NCI-H1105 treated with DMSO at 0.1 percent for 48 hours (cell line): ENCODE measurements around the gene TMED4.
A peak's percentile ranks its signal among the peaks of the same experiment; 100 is the strongest.

ENCODE experiments used
- DNase-seq: peaks from one replicate; lab custom pipeline; 2025; lab: John Stamatoyannopoulos, UW

Gene TMED4

DNA sequence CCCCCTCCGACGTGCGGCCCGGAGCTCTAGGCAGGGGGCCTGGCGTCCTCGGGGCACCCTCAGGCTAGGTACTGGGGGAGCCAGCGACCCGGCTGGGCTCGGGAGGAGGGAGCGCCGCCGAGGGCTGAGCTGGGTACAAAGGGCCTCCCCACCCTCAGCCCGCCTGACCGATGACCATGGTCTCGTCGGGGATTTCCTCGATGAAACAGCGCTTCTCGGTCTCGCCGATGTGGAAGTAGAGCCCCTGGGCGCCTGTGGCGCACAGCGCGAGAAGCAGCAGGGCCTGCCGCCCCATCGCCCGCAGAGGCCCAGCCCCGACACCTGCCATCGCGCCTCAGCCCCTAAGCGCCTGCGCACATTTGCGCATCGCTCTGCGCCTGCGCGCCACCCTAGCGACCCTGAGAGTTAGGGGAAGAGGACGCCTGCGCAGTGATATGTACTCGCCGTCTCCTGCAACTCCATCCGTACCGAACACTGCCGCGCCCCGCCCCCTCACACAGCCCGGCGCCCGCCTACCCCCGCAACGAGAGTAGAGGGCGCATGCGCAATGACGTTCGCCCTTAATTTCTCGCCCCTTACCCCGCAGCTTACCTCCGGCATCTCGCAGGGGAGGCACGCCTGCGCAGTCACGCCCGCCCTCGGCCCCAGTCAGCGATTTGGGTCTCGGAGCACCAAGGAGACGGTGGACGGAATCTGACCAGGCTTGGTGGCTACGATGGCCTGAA lies at the start of gene TMED4:
TMED4 (minus strand) TSS at position 353 of the 725 bp plus-strand sequence; CDS start at position 328, 25 bp downstream.
- peak; percentile 99 for DNase-seq

DNA sequence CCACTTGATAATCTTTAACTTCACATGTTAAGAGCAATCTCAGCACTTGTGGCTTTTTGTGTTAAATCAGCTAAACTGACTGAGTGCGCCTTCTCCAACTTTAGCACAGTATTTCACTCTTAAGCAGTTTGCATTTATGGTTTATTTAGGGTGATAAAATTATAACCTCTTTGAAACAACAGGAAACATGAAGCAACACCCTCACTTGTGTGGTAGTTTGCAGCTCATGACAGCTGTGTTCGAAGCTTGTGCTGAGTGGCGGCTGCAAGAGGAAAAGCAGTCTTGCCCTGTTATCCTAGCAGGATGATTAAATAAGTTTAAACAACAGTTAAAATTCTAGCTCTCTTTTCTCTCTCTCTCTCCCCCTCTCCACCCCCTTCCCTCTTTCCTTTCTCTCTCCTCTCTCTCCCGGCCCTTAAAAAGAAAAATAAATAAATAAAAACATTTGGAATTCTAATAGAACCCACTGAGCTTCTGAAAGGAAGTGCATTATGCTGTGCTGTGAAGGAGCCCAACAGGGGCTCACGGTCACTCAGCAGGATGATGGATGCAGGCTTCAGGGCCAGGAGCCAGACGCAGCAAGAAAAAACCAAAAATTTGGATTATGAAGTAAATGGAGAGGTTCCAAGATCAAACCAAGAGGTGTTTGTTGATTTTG lies 49.6 kb upstream of the TMED4 start:
- no peak for DNase-seq

DNA sequence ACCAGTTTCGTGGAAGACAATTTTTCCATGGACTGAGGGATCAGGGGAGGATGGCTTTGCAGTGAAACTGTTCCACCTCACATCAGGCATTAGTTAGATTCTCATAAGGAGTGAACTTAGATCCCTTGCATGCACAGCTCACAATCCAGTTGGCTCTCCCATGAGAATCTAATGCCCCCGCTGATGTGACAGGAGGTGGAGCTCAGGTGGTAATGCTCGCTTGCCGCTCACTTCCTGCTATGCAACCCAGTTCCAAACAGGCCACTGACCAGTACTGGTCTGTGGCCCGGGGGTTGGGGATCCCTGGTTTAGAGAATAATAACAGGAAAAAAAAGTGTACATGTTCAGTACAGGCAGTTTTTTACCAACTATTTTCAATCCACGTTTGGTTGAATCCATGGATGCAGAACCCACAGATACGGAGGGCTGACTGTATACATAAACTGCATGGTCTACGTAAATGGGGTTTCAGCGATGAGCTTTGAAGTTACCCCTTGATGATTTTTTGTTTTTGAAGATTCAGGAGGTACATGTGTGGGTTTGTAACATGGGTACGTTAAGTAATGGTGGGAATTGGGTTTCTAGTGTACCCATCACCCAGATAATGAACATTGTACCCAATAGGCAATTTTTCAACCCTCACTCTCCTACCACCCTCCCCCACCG lies 48.9 kb upstream of the TMED4 start:
- no peak for DNase-seq

DNA sequence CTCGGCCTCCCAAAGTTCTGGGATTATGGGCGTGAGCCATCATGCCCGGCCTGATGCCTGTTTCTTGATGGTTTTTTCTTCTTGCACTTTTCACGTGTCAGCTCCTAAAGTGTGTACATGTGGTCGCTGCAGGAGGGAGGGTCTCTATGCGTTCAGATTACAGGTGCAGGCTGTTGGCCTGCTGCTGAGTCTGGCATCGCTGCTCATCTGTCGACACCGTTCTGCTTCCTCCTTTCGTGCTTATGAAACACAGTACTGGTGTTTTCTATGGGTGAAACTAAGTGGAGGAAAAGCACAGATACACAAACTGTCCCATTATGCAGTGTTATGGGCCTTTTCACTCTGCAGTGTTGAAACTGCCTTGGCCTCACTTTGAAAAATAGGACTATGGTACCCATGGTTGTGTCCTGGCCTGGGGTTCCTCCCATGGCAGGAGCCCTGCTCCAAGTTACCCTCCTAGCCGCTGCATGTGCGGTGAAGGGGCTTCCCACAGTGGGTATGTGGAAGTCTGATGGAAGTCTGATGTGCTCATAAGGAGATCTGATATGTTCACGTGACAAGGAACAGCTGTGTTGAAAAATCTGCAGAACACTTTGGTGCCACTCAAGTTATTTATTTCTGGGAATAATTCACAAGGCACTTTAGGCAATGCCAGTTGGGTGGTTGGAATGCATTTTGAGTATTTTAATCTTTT lies 47.9 kb upstream of the TMED4 start:
- no peak for DNase-seq

DNA sequence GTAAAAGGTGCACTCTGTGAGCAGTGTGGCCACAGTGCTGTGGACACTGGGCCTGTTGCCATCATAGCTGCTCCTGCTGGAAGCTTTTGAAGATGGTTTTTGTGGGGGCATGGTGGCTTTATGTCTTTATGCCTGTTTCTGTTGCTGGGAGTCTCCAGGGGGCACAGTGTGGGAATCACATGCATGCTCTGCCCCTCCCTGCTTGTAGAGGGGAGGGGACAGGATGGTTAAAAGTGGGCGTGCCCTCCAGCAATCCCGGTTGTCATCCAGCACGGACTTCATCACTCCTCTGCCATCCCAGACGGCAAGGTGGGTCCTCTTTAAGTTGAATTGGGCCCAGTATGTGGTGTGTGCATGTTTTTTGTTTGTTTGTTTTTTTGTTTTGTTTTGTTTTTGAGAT lies 44.6 kb upstream of the TMED4 start:
- no peak for DNase-seq

DNA sequence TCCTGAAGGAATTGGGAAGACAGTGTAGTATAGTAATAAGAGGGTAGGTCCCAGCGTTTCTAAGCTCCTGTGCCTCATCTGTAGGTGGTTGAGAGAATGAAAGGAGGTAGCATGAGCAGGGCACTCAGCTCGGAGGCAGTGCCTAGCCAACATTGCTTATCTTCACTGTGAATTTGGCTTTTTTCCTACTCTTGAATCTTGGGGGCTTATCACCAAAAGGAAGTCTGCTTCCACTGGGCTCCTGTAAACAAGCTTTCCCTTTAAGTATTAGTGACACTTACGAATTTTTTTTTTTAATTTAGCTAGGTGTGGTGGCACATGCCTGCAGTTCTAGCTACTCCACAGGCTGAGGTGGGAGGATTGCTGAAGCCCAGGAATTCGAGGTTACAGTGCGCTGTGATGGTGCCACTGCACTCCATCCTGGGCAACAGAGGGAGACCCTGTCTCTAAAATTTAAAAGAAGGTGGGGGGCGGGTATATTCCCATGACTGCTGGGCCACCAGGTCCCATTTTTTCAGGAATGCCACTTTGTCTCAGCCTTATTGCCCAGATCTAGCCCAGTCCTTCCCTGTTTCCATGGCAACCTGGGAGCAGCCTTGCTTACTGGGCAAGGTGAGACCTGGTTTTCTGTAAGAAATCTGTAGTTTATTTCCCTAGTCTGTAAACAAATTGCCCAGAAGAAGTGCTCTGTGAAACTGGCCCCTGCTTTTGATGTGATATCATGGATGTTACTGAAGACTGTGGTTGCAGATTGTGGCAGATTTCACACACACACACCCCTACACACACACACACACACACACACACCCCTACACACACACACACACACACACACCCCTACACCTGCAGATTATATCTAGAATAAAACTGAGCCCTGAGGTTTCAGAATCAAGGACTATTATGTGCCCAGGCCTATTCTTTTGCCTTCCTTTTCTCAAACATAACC lies 43.8 kb upstream of the TMED4 start:
- DNase-seq: no peak

DNA sequence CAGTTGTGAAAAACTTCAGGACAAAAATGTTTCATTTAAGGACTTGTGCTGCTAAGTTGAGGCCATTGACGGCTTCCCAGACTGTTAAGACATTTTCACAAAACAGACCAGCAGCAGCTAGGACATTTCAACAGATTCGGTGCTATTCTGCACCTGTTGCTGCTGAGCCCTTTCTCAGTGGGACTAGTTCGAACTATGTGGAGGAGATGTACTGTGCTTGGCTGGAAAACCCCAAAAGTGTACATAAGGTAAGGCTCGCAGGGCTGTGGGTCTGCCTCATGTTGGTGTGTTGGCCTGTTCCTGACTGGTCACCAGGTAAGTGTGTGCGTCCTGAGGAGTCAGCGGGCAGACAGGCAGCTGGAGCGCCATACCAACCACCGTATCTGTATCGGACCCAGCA lies 42.3 kb upstream of the TMED4 start:
- no peak for DNase-seq

DNA sequence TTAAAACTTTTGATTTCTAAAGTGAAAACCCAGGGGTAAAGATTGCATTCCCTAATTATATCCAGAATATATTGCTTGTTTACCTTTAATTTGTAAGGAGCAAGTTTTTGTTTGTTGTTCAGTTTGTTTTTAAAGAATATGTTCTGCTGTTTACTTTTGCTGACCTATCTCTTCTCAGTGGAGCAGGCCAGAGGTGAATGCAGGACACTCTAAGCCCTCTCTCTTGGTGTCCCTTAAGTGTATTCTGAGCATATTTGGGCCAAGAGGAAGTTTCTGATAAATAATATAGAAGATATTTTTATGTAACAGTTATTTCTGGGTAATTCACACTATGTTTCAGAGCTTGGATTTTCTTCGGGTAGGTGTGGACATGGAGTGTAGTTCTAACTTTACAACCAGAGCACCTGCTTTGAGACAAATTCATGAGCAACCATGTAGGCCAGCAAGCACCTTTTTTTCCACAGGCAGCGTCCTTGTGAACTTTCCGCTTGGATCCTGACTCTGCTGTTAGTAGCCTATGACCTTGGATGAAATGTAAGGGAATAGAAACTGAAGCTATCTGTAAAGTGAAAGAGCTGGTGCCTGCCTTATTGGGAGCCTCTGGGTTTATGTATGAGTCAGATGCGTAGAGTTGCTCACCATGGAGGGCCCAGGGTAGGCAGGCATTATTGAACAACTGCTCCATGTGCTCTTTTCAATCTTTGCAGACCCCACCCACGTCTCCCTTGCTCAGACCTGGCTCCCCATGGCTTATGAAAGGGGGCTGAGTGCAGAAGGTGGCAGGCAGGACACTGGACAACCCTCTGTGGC lies 40.5 kb upstream of the TMED4 start:
- DNase-seq: no peak

DNA sequence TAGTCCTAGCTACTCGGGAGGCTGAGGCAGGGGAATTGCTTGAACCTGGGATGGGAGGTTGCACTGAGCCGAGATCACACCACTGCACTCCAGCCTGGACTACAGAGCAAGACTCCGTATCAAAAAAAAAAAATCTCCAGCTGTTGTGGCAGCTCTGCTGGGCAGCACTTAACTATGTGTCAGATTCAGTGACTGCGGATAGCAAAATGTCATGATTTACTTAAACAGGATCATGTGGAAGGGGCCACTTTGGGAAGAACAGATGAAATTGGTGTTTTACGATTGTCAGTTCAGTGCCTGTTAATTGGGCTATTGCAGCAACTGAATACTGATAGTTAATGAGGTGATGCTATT lies 39.7 kb upstream of the TMED4 start:
- DNase-seq: no peak

DNA sequence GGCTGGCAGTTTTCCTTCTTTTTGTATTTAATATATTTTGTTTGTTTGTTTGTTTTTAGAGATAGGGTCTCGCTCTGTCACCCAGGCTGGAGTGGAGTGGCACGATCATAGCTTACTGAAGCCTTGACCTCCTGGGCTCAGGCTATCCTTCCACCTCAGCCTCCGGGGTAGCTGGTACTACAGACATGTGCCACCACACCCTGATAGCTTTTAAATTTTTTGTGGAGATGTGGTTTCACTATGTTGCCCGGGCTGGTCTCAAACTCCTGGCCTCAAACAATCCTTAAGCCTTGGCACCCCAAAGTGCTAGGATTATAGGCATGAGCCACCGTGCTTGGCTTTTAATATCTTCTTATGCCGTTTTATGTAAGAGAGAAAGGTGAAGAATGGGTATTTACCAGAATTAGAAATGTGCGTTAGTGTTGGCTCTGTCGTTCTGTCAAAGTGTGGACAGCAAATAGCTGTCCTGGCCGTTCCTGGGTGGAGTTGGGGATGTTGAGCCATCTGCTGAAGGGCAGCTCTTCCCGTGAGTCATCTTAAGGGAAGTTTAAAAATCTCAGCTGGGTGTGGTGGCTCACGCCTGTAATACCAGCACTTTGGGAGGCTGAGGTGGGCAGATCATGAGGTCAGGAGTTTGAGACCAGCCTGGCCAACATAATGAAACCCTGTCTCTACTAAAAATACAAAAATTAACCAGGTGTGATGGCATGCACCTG lies 39.2 kb upstream of the TMED4 start:
- no peak for DNase-seq

DNA sequence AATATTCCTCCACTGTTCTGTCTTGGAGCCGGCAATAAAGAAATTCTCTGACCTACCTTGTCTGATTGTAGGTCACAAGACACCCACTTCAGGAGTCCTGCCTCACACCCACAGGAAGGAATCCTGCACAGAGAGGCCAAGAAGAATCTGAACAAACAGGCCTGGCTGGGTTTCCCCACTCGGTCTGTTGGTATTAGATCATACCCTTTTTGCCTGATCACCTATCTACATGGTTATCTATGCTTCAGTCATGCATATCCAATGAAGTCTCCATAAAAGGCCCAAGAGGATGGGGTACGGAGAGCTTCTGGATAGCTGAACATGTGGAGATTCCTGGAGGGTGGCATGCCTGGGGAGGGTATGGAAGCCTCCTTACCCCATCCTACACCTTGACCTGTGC lies 36.7 kb upstream of the TMED4 start:
- DNase-seq: no peak

DNA sequence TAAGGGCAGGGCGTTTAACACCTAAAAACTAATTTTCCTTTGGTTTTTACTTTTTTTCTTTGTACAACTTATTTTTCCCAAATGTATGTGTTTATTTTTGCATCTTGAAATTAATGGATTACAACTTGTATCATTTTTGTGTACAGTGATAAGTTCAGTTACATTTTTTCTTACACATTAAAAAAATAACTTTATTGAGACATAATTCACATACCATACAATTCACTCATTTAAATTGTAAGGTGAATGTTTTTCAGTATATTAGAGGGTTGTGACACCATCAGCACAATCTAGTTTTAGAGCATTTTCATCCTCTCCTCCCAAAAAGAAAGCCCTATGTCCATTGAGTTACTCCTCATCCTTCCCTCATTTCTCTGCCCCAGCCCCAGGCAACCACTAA lies 36.0 kb upstream of the TMED4 start:
- no peak for DNase-seq

DNA sequence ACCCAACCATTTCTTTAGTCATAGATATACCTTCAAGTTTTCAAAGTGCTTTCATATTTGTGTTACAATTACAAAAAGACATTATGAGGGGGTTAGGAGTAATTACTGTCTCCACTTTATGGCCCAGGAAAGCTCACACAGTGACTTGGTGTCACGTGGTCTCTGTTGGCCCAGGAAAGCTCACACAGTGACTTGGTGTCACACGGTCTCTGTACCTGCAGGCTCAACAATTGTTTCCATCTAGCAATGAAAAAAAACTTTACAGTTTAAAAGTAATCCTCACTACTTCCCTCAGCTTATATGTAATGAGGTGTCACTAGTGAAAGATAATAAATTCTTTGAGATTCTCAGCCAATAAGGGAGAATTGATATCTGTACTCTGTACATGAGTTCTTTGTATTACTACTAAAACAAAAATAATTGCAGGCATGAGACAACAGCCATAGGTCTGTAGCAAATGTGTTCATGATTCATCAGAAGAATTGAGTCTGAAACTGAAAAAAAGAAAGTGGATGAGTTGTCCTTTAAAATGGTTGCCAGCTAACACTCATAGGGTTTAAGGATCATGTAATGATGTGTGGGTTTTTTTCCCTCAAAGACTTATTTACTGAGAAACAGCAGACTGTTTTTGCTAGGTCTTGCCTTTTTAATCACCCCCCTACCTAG lies 35.3 kb upstream of the TMED4 start:
- DNase-seq: no peak

DNA sequence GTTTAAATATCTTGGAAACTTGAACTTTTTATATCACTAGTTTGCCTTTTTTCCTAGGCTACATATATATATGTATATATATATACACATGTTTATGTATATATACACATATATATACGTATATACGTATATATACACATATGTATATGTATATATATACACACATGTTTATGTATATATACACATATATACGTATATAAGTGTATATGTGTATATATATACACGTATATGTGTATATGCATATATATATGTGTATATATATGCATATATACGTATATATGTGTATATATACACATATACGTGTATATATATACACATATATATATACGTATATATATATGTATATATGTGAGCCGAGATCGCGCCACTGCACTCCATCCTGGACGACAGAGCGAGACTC lies 34.5 kb upstream of the TMED4 start:
- DNase-seq: no peak

DNA sequence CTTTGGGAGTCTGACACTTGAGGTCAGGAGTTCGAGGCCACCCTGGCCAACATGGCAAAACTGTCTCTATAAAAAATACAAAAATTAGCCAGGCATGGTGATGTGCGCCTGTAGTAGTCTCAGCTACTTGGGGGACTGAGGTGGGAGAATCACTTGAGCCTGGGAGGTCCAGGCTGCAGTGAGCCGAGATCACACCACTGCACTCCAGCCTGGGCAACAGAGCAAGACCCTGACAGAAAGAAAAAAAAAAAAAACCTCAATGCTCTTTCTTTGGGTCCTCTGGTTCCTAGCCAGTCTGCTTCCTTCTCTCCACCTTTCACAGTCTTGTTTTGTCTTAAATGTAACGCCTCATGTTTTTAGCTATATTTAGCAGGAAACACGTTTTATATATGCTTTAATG lies 33.8 kb upstream of the TMED4 start:
- DNase-seq: no peak

DNA sequence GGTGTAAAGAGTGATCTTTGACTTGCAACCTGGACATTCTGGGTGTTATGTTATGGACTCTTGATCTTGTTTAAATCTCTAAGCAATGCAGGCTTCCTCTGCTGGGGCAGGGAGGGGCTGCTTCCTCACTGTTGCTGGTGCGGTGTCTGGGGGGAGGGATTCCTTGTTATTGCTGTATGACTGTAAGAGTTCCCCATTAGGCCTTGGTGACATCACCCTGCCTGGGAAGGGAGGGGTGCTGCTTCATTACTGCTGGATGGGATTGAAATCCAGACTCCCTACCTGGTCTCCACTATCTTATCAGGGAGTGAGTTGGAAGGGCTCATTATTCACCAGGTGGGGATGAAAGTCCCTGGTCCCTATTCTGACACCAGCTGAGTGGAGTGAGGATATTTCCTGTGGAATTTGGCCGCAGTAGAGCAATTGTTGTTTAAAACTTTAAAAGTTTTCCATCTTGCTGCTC lies 33.1 kb upstream of the TMED4 start:
- no peak for DNase-seq

DNA sequence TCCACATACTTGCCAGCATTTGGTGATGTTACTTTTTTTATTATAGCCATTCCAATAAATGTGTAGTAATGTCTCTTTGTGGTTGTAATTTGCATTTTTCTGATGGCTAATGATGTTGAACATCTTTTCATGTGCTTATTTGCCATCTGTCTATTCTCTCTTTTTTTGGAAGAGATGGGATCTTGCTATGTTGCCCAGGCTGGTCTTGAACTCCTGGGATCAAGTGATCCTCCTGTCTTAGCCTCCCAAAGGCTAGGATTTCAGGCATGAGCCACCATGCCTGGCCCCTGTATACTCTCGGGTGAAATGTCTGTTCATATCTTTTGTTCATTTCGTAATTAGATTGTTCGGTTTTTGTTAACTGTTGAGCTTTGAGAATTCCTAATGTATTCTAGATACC lies 27.8 kb upstream of the TMED4 start:
- no peak for DNase-seq

DNA sequence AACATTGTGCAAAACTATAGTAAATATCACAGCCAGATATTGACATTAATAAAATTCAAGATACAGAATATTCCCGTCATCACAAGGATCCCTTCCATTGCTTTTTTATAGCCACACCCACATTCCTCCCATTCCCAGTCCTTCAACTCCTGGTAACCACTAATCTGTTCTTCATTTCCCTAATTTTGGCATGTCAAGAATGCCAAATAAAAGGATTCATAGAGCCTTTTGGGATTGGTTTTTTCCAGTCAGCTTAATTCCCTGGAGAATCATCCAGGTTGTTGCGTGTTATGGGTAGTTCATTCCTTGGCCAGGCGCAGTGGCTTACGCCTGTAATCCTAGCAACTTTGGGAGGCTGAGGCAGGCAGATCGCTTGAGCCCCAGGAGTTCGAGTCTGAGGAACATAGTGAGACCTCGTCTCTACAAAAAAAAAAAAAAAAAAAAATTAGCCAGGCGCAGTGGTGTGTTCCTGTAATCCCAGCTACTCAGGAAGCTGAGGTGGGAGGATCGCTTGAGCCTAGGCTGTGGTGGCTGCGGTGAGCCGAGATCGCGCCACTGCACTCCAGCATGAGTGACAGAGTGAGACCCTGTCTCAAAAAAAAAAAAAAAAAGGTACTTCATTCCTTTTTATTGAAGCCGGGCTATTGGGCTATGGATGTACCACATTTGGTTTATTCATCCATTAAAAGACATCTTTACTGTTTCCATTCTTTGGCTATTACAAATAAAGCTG lies 27.1 kb upstream of the TMED4 start:
- DNase-seq: no peak
